PC-3 (cell line): ENCODE data around the gene SDC4. TPM values are rescaled to one million over a fixed set of nuclear protein-coding genes. Genes with fewer than 3 reads are reported as not detected.

ENCODE experiments used
- ATAC-seq: fragments of 200-7000 bp; cut with Tn5 transposase; 2 replicates; pipeline ENCODE4 v1.9.1; 2020; ENCODE audit warnings: mild to moderate bottlenecking, moderate library complexity
- BruUV-seq: library from RNA; stranded (reverse); fragments of 400-500 nt; replicated peaks from 2 replicates; lab custom pipeline; 2021; lab: Mats Ljungman, UMichigan
- CTCF ChIA-PET: fragments of 300-600 bp; sonication (Branson Sonifier 250); formaldehyde crosslinking; loops from one replicate; lab custom pipeline; 2022; ENCODE audit warnings: antibody characterized with exemption; lab: Charles Lee
- POLR2A ChIA-PET: fragments of 300-600 bp; sonication (Branson Sonifier 250); formaldehyde crosslinking; loops from one replicate; lab custom pipeline; 2022; ENCODE audit warnings: antibody characterized with exemption; ENCODE audit not compliant: unreplicated experiment; lab: Charles Lee
- DNase-seq: peaks from one replicate; pipeline ENCODE4 v3.0.0-alpha.2; 2015
- H2AFZ ChIP-seq: fragments of 300-600 bp; sonication (generic); 2 replicates; pipeline ENCODE4 v1.6.0; 2016; ENCODE audit warnings: antibody characterized with exemption, low read length
- H3F3A ChIP-seq: fragments of 300-600 bp; sonication (generic); one replicate; pipeline ENCODE4 v1.6.0; 2017; ENCODE audit warnings: antibody characterized with exemption, low read length, control low read depth, mild to moderate bottlenecking; ENCODE audit not compliant: unreplicated experiment
- H3K27ac ChIP-seq: fragments of 300-600 bp; sonication (generic); 2 replicates; pipeline ENCODE4 v1.5.1; 2016; ENCODE audit warnings: mild to moderate bottlenecking, low read length
- H3K27me3 ChIP-seq: fragments of 300-600 bp; sonication (generic); 2 replicates; pipeline ENCODE4 v1.6.1; 2016; ENCODE audit warnings: low read length, mixed read lengths
- H3K36me3 ChIP-seq: fragments of 300-600 bp; sonication (generic); 2 replicates; pipeline ENCODE4 v1.6.1; 2016; ENCODE audit warnings: low read depth, mixed run types, low read length, mixed read lengths
- H3K4me1 ChIP-seq: fragments of 300-600 bp; sonication (generic); 2 replicates; pipeline ENCODE4 v1.5.1; 2016; ENCODE audit warnings: low read length; ENCODE audit not compliant: insufficient read depth
- H3K4me2 ChIP-seq: fragments of 300-600 bp; sonication (generic); 2 replicates; pipeline ENCODE4 v1.6.0; 2016; ENCODE audit warnings: low read length
- H3K4me3 ChIP-seq: fragments of 300-600 bp; sonication (generic); 2 replicates; pipeline ENCODE4 v1.5.1; 2016; ENCODE audit warnings: mild to moderate bottlenecking, low read length, mixed read lengths
- H3K79me2 ChIP-seq: fragments of 300-600 bp; sonication (generic); 2 replicates; pipeline ENCODE4 v1.6.1; 2017; ENCODE audit warnings: low read length, mixed read lengths
- H3K9ac ChIP-seq: fragments of 300-600 bp; sonication (generic); 2 replicates; pipeline ENCODE4 v1.6.0; 2016; ENCODE audit warnings: mild to moderate bottlenecking, low read length
- H3K9me2 ChIP-seq: fragments of 300-600 bp; sonication (generic); replicated peaks from 2 replicates; pipeline ENCODE4 v1.6.1; 2016; ENCODE audit warnings: mixed run types, low read length, mixed read lengths
- H3K9me3 ChIP-seq: fragments of 300-600 bp; sonication (generic); 2 replicates; pipeline ENCODE4 v1.6.1; 2016; ENCODE audit warnings: low read length, mixed read lengths
- H4K20me1 ChIP-seq: fragments of 300-600 bp; sonication (generic); 2 replicates; pipeline ENCODE4 v1.6.1; 2016; ENCODE audit warnings: low read length, mixed read lengths
- CTCF ChIP-seq: fragments of 300-600 bp; sonication (generic); conservative IDR thresholded peaks from 2 replicates; pipeline ENCODE4 v1.5.1; 2017; ENCODE audit warnings: antibody characterized with exemption, low read depth, mild to moderate bottlenecking, low read length
- EZH2 ChIP-seq: fragments of 300-600 bp; sonication (generic); IDR thresholded peaks from one replicate; pipeline ENCODE4 v1.6.1; 2017; ENCODE audit warnings: antibody characterized with exemption, mild to moderate bottlenecking, low read length; ENCODE audit not compliant: unreplicated experiment
- EZH2phosphoT487 ChIP-seq: fragments of 300-600 bp; sonication (generic); IDR thresholded peaks from 2 replicates; pipeline ENCODE4 v1.6.1; 2018; ENCODE audit warnings: mild to moderate bottlenecking, antibody characterized with exemption, low read length, borderline replicate concordance
- intact Hi-C: fragments of 100-400 bp; cut with micrococcal nuclease; formaldehyde crosslinking; loops from 2 replicates; pipeline ENCODE4 v1.9.0; 2023
- total RNA-seq: library from RNA; depleted of rRNA; stranded (reverse); fragments of >200 nt; gene quantifications from 2 replicates; pipeline ENCODE4 v1.2.3, GENCODE V29; 2014

SDC4 gene
- total RNA-seq, 1 experiment from 2014 or later: 134 TPM

GRCh38 chr20:45329497-45330319 lies 18.5 kb downstream of the SDC4 start:
- CTCF ChIA-PET: no interaction called here
- peaks cover 16% of the 10 kb centered on the region; the same call in 1 of the 2 replicates for H4K20me1 ChIP-seq
- intact Hi-C loops: no loop called here

GRCh38 chr20:45328451-45328850 lies 19.8 kb downstream of the SDC4 start:
- ATAC-seq: no peak; the same call in 1 of the 2 replicates

More at GRCh38 chr20:45329497-45330319, 18.5 kb downstream of the SDC4 start:
- no peak overlapping the region for H3K4me2 ChIP-seq
- no TSS peak for BruUV-seq
- POLR2A ChIA-PET: interaction anchor here (0.5 kb wide), 1 partner anchor 14 kb away, joined by 3 read pairs; no protein-coding TSS in a partner anchor
- H3K9me2 ChIP-seq: no peaks in the 10 kb centered on the region
- H3K79me2 ChIP-seq: peaks cover 11% of the 10 kb centered on the region
- H3K9ac ChIP-seq: no peak overlapping the region
- H2AFZ ChIP-seq: no peak overlapping the region
- H3K27me3 ChIP-seq: no peaks in the 10 kb centered on the region
- ATAC-seq (peak; percentile 43), DNase-seq (no peak)
- H3K4me3 ChIP-seq: no peak overlapping the region
- TF ChIP-seq CTCF (0 out of 2 replicates have a peak, but pooled peaks have one; percentile 16), EZH2 (no peak), EZH2phosphoT487 (no peak)
- no peaks in the 10 kb centered on the region for H3F3A ChIP-seq
- 0 out of 2 replicates have a peak, but pooled peaks cover 5% of the 10 kb centered on the region for H3K4me1 ChIP-seq
- no peak overlapping the region for H3K27ac ChIP-seq
- H3K36me3 ChIP-seq: peaks cover 71% of the 10 kb centered on the region
- H3K9me3 ChIP-seq: no peaks in the 10 kb centered on the region

More at GRCh38 chr20:45328451-45328850, 19.8 kb downstream of the SDC4 start:
- BruUV-seq: no TSS peak
- TF ChIP-seq CTCF (no peak), EZH2phosphoT487 (no peak), EZH2 (no peak)
- H3K9me3 ChIP-seq: no peaks in the 10 kb centered on the region
- ChIA-PET POLR2A (no interaction called here), CTCF (interaction anchor here (1.0 kb wide), 1 partner anchor 41 kb away, joined by 5 read pairs; no protein-coding TSS in a partner anchor)
- peaks cover 16% of the 10 kb centered on the region; the same call in 1 of the 2 replicates for H4K20me1 ChIP-seq
- no peak overlapping the region for H2AFZ ChIP-seq
- no peaks in the 10 kb centered on the region for H3K27me3 ChIP-seq
- H3K9me2 ChIP-seq: no peaks in the 10 kb centered on the region
- H3K4me3 ChIP-seq: no peak overlapping the region
- no peak overlapping the region for H3K27ac ChIP-seq
- H3K36me3 ChIP-seq: peaks cover 72% of the 10 kb centered on the region
- DNase-seq: no peak
- H3K4me1 ChIP-seq: 0 out of 2 replicates have a peak, but pooled peaks cover 5% of the 10 kb centered on the region
- no peak overlapping the region for H3K9ac ChIP-seq
- intact Hi-C loops: no loop called here
- 0 out of 2 replicates have a peak, but pooled peaks cover 5% of the 10 kb centered on the region for H3K79me2 ChIP-seq
- no peak overlapping the region for H3K4me2 ChIP-seq
- H3F3A ChIP-seq: no peaks in the 10 kb centered on the region
